Left ventricle myocardium inferior (tissue), 1 donor: Measurements from ENCODE around the gene C1QTNF1. TPM values are rescaled to one million over a fixed set of nuclear protein-coding genes. Genes with fewer than 3 reads are reported as not detected.

Experiments
- DNase-seq: peaks from one replicate; pipeline ENCODE4 v3.0.0-alpha.2; 2020
- H3K27ac ChIP-seq: fragments of 200-600 bp; replicated peaks from 2 replicates; pipeline ENCODE4 v1.8.0; 2021
- H3K27me3 ChIP-seq: fragments of 200-600 bp; 2 replicates; pipeline ENCODE4 v1.8.0; 2021; ENCODE audit warnings: low read depth
- H3K36me3 ChIP-seq: fragments of 200-600 bp; 2 replicates; pipeline ENCODE4 v1.8.0; 2021
- H3K4me1 ChIP-seq: fragments of 200-600 bp; 2 replicates; pipeline ENCODE4 v1.8.0; 2021
- H3K4me3 ChIP-seq: fragments of 200-600 bp; 2 replicates; pipeline ENCODE4 v1.8.0; 2021; ENCODE audit warnings: mild to moderate bottlenecking, moderate library complexity
- H3K9me3 ChIP-seq: fragments of 200-600 bp; replicated peaks from 2 replicates; pipeline ENCODE4 v1.8.0; 2021
- intact Hi-C: fragments of 100-400 bp; cut with micrococcal nuclease; formaldehyde crosslinking; loops from one replicate; pipeline ENCODE4 v1.11.0; 2022
- total RNA-seq: library from RNA; stranded (reverse); fragmentation: NEBNext Ultra II Directional; extraction: Animal tissue kit (Norgen Biotek cat#: 25700); gene quantifications from one replicate; pipeline ENCODE4 v1.2.1, GENCODE V29; 2021
- TF ChIP-seq, protein P1 (sequence below): fragments of 200-600 bp; IDR thresholded peaks from 2 replicates; pipeline ENCODE4 v1.8.0; 2021; ENCODE audit warnings: antibody characterized with exemption, mild to moderate bottlenecking, borderline replicate concordance
- donor health status: DM: no; HTN: yes; CAD: no; lungs with severe emphysema.

The C1QTNF1 gene
- total RNA-seq, 1 donor from 2014 or later: 146 TPM

DNA sequence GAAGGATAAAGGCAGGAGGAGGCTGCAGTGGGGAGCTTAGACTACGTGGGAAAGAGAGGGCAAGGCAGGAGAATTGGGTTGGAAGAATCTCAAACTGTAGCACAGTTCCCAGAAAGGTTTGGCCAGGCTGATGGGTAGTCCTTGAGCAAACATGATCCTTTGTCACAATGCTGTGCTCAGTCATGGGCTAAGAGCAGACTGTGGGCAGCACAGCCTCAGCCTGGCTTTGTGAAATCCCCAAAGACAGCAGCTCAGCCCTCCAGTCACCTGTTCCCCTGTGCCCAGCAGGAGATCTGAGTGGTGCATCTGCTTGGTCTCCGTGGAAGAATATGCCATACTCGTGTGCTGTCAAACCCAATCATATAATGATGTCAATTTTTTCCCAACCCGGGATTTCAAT lies 40.1 kb downstream of the C1QTNF1 start:
- Histone ChIP-seq H3K27me3 (no peaks in the 10 kb centered on the region), H3K36me3 (no peaks in the 10 kb centered on the region), H3K4me3 (no peak overlapping the region), H3K27ac (no peak overlapping the region), H3K9me3 (no peaks in the 10 kb centered on the region), H3K4me1 (no peaks in the 10 kb centered on the region)
- intact Hi-C loops: no loop called here
- DNase-seq: no peak
- TF ChIP-seq, protein P1, sequence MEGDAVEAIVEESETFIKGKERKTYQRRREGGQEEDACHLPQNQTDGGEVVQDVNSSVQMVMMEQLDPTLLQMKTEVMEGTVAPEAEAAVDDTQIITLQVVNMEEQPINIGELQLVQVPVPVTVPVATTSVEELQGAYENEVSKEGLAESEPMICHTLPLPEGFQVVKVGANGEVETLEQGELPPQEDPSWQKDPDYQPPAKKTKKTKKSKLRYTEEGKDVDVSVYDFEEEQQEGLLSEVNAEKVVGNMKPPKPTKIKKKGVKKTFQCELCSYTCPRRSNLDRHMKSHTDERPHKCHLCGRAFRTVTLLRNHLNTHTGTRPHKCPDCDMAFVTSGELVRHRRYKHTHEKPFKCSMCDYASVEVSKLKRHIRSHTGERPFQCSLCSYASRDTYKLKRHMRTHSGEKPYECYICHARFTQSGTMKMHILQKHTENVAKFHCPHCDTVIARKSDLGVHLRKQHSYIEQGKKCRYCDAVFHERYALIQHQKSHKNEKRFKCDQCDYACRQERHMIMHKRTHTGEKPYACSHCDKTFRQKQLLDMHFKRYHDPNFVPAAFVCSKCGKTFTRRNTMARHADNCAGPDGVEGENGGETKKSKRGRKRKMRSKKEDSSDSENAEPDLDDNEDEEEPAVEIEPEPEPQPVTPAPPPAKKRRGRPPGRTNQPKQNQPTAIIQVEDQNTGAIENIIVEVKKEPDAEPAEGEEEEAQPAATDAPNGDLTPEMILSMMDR: no peak

DNA sequence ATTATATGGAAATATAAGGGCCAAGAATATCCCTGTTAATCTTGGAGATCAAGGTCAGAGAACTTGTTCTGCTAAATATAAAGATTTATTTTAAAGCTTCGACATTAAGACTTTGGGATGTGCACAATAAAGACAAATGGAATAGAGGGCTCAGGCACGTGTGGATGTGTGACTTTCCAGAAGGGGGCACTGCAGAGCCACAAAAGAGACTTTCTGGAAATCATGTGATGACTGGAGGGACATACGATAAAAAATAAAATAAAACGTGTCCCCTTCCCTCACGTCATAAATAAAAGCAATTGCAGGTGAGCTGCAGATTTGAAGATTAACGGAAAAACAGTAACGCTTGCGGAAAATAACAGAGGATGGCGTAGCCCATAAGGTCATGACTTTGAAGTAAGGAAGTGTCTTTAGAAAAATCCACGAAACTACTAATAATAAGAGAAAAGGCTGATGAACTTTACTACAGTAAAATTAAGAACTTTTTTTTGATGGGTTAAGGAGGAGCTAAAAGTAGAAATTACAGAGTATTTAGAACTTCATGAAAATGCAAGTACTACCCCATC lies 41.2 kb downstream of the C1QTNF1 start:
- TF ChIP-seq, protein P1: peak; percentile 76
- Histone ChIP-seq H3K4me1 (no peaks in the 10 kb centered on the region), H3K27ac (no peak overlapping the region), H3K27me3 (no peaks in the 10 kb centered on the region), H3K36me3 (no peaks in the 10 kb centered on the region), H3K9me3 (no peaks in the 10 kb centered on the region), H3K4me3 (no peak overlapping the region)
- no peak for DNase-seq
- intact Hi-C loops: no loop called here

DNA sequence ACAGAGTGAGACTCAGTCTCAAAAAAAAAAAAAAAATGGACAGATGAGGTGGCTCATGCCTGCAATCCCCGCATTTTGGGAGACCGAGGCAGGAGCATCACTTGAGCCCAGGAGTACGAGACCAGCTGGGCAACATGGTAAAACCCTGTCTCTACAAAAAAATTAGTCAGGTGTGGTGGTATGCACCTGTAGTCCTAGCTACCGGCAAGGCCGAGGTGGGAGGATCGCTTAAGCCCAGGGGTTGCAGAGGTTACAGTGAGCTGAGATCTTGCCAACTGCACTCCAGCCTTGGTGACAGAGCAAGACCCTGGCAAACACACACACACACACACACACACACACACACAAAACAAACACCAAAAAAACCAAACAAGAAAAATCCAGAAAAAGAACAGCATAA lies 43.0 kb downstream of the C1QTNF1 start:
- no peak overlapping the region for H3K4me3 ChIP-seq
- no peaks in the 10 kb centered on the region for H3K27me3 ChIP-seq
- H3K36me3 ChIP-seq: no peaks in the 10 kb centered on the region
- H3K9me3 ChIP-seq: no peaks in the 10 kb centered on the region
- no peaks in the 10 kb centered on the region for H3K4me1 ChIP-seq
- no peak for DNase-seq
- intact Hi-C loops: no loop called here
- TF ChIP-seq, protein P1: no peak
- no peak overlapping the region for H3K27ac ChIP-seq

DNA sequence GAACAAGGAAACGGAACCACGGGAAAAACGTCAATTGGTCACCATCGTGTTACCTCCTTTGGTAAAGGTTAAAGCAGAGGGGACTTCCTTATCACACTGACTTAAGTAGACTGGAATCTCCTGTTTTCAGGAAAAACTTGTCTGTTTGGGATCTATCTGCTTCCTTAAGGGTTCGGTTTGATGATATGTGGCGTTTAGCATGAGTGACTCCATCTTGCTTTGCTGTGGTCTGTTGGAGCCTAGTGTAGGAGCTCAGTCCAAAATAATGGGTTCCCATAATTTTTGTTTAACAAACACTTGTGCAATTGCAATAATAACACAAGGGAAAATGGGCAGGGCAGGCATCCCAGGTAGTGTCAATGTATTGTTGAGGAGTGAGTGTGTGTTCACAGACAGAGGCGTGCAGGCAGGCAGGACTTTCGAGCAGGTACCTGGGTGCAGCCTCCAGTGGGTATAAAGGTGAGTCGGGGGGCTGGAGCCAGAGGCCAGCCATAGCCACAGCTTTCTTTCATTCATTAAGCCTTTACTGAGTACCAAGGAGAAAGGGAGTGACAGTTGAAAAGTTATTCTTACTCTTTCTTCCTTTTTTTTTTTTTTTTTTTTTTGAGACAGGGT lies 46.4 kb downstream of the C1QTNF1 start:
- Histone ChIP-seq H3K4me3 (no peak overlapping the region), H3K4me1 (peaks cover 6% of the 10 kb centered on the region), H3K27me3 (no peaks in the 10 kb centered on the region), H3K36me3 (no peaks in the 10 kb centered on the region), H3K27ac (no peak overlapping the region), H3K9me3 (no peaks in the 10 kb centered on the region)
- intact Hi-C loops: no loop called here
- no peak for DNase-seq
- TF ChIP-seq, protein P1: no peak

- no peaks in the 10 kb centered on the region for H3K9me3 ChIP-seq
- no peaks in the 10 kb centered on the region for H3K27me3 ChIP-seq
- intact Hi-C loops: no loop called here
- H3K4me1 ChIP-seq: peaks cover 15% of the 10 kb centered on the region
- TF ChIP-seq, protein P1: no peak
- no peak for DNase-seq
- H3K4me3 ChIP-seq: no peak overlapping the region
- H3K27ac ChIP-seq: no peak overlapping the region
- H3K36me3 ChIP-seq: no peaks in the 10 kb centered on the region
Measured at GRCh38 chr17:79071161-79071740, 47.3 kb downstream of the C1QTNF1 start.
